GM12873 (cell line): Measurements from ENCODE around the gene PTPRN2.

ENCODE experiments used
- CTCF ChIP-seq: IDR thresholded peaks from 2 replicates; pipeline ENCODE4 v1.5.1; 2012; ENCODE audit warnings: low read depth, mild to moderate bottlenecking, moderate library complexity, low read length, control low read depth; ENCODE audit not compliant: insufficient read depth; ENCODE audit errors: missing control alignments

PTPRN2 gene

GRCh38 chr7:157652954-157653826, 934.4 kb downstream of the PTPRN2 start:
- TF ChIP-seq CTCF, result no peak

- TF ChIP-seq CTCF, result no peak
Measured at GRCh38 chr7:157652161-157652953, 935.3 kb downstream of the PTPRN2 start.

GRCh38 chr7:157651366-157652160, 936.1 kb downstream of the PTPRN2 start:
- TF ChIP-seq CTCF, result no peak

- no peak for TF ChIP-seq CTCF
Measured at GRCh38 chr7:157650801-157651200, 936.8 kb downstream of the PTPRN2 start.

GRCh38 chr7:157650131-157650631, 937.4 kb downstream of the PTPRN2 start:
- TF ChIP-seq CTCF, result no peak

- TF ChIP-seq CTCF, result no peak
Measured at GRCh38 chr7:157646551-157646950, 941.1 kb downstream of the PTPRN2 start.

- no peak for TF ChIP-seq CTCF
Measured at GRCh38 chr7:157645539-157645938, 942.1 kb downstream of the PTPRN2 start.
